Neural cell (in vitro differentiated cells): ENCODE data around the gene RPGRIP1L. TPM values are rescaled to one million over a fixed set of nuclear protein-coding genes. Genes with fewer than 3 reads are reported as not detected.

Source experiments
- H2AFZ ChIP-seq: fragments of 200-600, 300-800 bp; sonication (generic), shearing (Covaris generic); 2 replicates; pipeline ENCODE4 v1.6.0; 2014; ENCODE audit warnings: low read depth, mild to moderate bottlenecking, antibody characterized with exemption, low read length, moderate library complexity
- H3F3A ChIP-seq: fragments of 200-600 bp; shearing (Covaris generic); 2 replicates; pipeline ENCODE4 v1.6.1; 2016; ENCODE audit warnings: mild to moderate bottlenecking, moderate library complexity, mixed read lengths, antibody characterized with exemption, low read length; ENCODE audit not compliant: insufficient read depth, poor library complexity, severe bottlenecking
- H3K27ac ChIP-seq: fragments of 200-600, 300-800 bp; sonication (generic), shearing (Covaris generic); 2 replicates; pipeline ENCODE4 v1.5.1; 2014; ENCODE audit warnings: mild to moderate bottlenecking, low read length, moderate library complexity
- H3K27me3 ChIP-seq: fragments of 300-800, 200-600 bp; sonication (generic), shearing (Covaris generic); 2 replicates; pipeline ENCODE4 v1.6.0; 2014; ENCODE audit warnings: mild to moderate bottlenecking, low read depth, low read length, moderate library complexity; ENCODE audit not compliant: insufficient read depth
- H3K36me3 ChIP-seq: fragments of 300-800, 200-600 bp; sonication (generic), shearing (Covaris generic); 2 replicates; pipeline ENCODE4 v1.5.1; 2014; ENCODE audit warnings: mild to moderate bottlenecking, antibody characterized with exemption, low read length, moderate library complexity; ENCODE audit not compliant: insufficient read depth
- H3K4me2 ChIP-seq: fragments of 300-800, 200-600 bp; sonication (generic), shearing (Covaris generic); 2 replicates; pipeline ENCODE4 v1.6.0; 2014; ENCODE audit warnings: mild to moderate bottlenecking, low read length
- H3K4me3 ChIP-seq: fragments of 300-800, 200-600 bp; sonication (generic), shearing (Covaris generic); 2 replicates; pipeline ENCODE4 v1.5.1; 2014; ENCODE audit warnings: mild to moderate bottlenecking, low read length, moderate library complexity
- H3K79me2 ChIP-seq: fragments of 200-600 bp; shearing (Covaris generic); replicated peaks from 2 replicates; pipeline ENCODE4 v1.6.0; 2014; ENCODE audit warnings: mild to moderate bottlenecking, low read length, moderate library complexity; ENCODE audit not compliant: insufficient read depth
- H3K9ac ChIP-seq: fragments of 300-800, 200-600 bp; sonication (generic), shearing (Covaris generic); 2 replicates; pipeline ENCODE4 v1.6.1; 2016; ENCODE audit warnings: mild to moderate bottlenecking, low read length, mixed read lengths
- H3K9me2 ChIP-seq: fragments of 200-600 bp; shearing (Covaris generic); 2 replicates; pipeline ENCODE4 v1.6.1; 2016; ENCODE audit warnings: mild to moderate bottlenecking, low read length, mixed read lengths; ENCODE audit not compliant: insufficient read depth
- H3K9me3 ChIP-seq: fragments of 200-600, 300-800 bp; sonication (generic), shearing (Covaris generic); 2 replicates; pipeline ENCODE4 v1.6.1; 2016; ENCODE audit warnings: mild to moderate bottlenecking, mixed run types, low read length, moderate library complexity, mixed read lengths
- H4K20me1 ChIP-seq: fragments of 200-600 bp; shearing (Covaris generic); 2 replicates; pipeline ENCODE4 v1.6.1; 2016; ENCODE audit warnings: mild to moderate bottlenecking, mixed run types; ENCODE audit not compliant: insufficient read depth
- CTCF ChIP-seq: fragments of 450-650 bp; IDR thresholded peaks from 2 replicates; pipeline ENCODE4 v1.5.1; 2014; ENCODE audit warnings: antibody characterized with exemption, mild to moderate bottlenecking, moderate library complexity; ENCODE audit not compliant: poor library complexity, severe bottlenecking
- EP300 ChIP-seq: fragments of 450-650 bp; conservative IDR thresholded peaks from 2 replicates; pipeline ENCODE4 v1.6.1; 2014; ENCODE audit warnings: antibody characterized with exemption, mild to moderate bottlenecking, moderate library complexity; ENCODE audit not compliant: poor library complexity, severe bottlenecking
- EZH2 ChIP-seq: fragments of 200-600, 300-800 bp; shearing (Covaris generic), sonication (generic); IDR thresholded peaks from 2 replicates; pipeline ENCODE4 v1.6.1; 2014; ENCODE audit warnings: antibody characterized with exemption, low read length, borderline replicate concordance, mild to moderate bottlenecking; ENCODE audit not compliant: insufficient read depth, poor library complexity, severe bottlenecking
- MXI1 ChIP-seq: fragments of 450-650 bp; conservative IDR thresholded peaks from 2 replicates; pipeline ENCODE4 v1.6.1; 2014; ENCODE audit warnings: antibody characterized with exemption, mild to moderate bottlenecking; ENCODE audit not compliant: poor library complexity, severe bottlenecking
- POLR2AphosphoS5 ChIP-seq: IDR thresholded peaks from 2 replicates; pipeline ENCODE4 v1.6.1; 2012
- RAD21 ChIP-seq: fragments of 450-650 bp; conservative IDR thresholded peaks from 2 replicates; pipeline ENCODE4 v1.6.1; 2014; ENCODE audit warnings: antibody characterized with exemption, mild to moderate bottlenecking, moderate library complexity
- REST ChIP-seq: IDR thresholded peaks from 2 replicates; pipeline ENCODE4 v1.6.1; 2012; ENCODE audit warnings: borderline replicate concordance
- SMC3 ChIP-seq: fragments of 450-650 bp; conservative IDR thresholded peaks from 2 replicates; pipeline ENCODE4 v1.6.1; 2014; ENCODE audit warnings: antibody characterized with exemption, mild to moderate bottlenecking, moderate library complexity; ENCODE audit not compliant: poor library complexity
- TAF1 ChIP-seq: IDR thresholded peaks from 2 replicates; pipeline ENCODE4 v1.6.1; 2012; ENCODE audit warnings: low read depth
- polyA plus RNA-seq: library from polyadenylated mRNA; depleted of rRNA; stranded (reverse); fragments of >200 nt; gene quantifications from 2 replicates; pipeline ENCODE4 v1.2.3, GENCODE V29; 2014

RPGRIP1L gene
- polyA plus RNA-seq, 1 donor from 2014 or later = 24.6 TPM

GRCh38 chr16:53629151-53629550, 74.5 kb downstream of the RPGRIP1L start:
- Histone ChIP-seq H2AFZ (no peak overlapping the region), H3K79me2 (no peaks in the 10 kb centered on the region), H3K9me3 (no peaks in the 10 kb centered on the region), H3K9me2 (no peaks in the 10 kb centered on the region), H3K4me3 (no peak overlapping the region), H3K27me3 (no peaks in the 10 kb centered on the region), H3K4me2 (no peak overlapping the region), H4K20me1 (no peaks in the 10 kb centered on the region), H3K27ac (no peak overlapping the region), H3F3A (no peaks in the 10 kb centered on the region), H3K9ac (no peak overlapping the region), H3K36me3 (no peaks in the 10 kb centered on the region)
- no peak for TF ChIP-seq EZH2
- no peak for TF ChIP-seq EP300
- TF ChIP-seq CTCF = no peak
- TF ChIP-seq REST = no peak
- TF ChIP-seq TAF1 = no peak
- TF ChIP-seq SMC3 = no peak
- TF ChIP-seq RAD21 = no peak
- TF ChIP-seq POLR2AphosphoS5 = no peak
- no peak for TF ChIP-seq MXI1

- Histone ChIP-seq H4K20me1 (no peaks in the 10 kb centered on the region), H3K9me2 (no peaks in the 10 kb centered on the region), H3K9me3 (no peaks in the 10 kb centered on the region), H3K27me3 (no peaks in the 10 kb centered on the region), H3K79me2 (no peaks in the 10 kb centered on the region), H3K27ac (no peak overlapping the region), H2AFZ (no peak overlapping the region), H3K4me2 (no peak overlapping the region), H3K4me3 (no peak overlapping the region), H3K9ac (no peak overlapping the region), H3F3A (no peaks in the 10 kb centered on the region), H3K36me3 (no peaks in the 10 kb centered on the region)
- TF ChIP-seq TAF1 = no peak
- TF ChIP-seq CTCF = no peak
- TF ChIP-seq SMC3 = no peak
- TF ChIP-seq EZH2 = no peak
- no peak for TF ChIP-seq EP300
- no peak for TF ChIP-seq MXI1
- TF ChIP-seq REST = no peak
- TF ChIP-seq RAD21 = no peak
- no peak for TF ChIP-seq POLR2AphosphoS5
These were observed 76.8 kb downstream of the RPGRIP1L start for GRCh38 chr16:53626811-53627210.
